WTC11 (cell line): Measurements from ENCODE around the gene ZNF841.

Experiments used
- ATF3 ChIP-seq: sonication (generic); formaldehyde crosslinking; conservative IDR thresholded peaks from 2 replicates; pipeline ENCODE4 v1.8.1; 2022; ENCODE audit warnings: mild to moderate bottlenecking, missing genetic modification reagents
- CTCF ChIP-seq: fragments of 200-600 bp; IDR thresholded peaks from 2 replicates; pipeline ENCODE4 v1.8.0; 2022; ENCODE audit warnings: antibody characterized with exemption
- NR2C2 ChIP-seq: sonication (generic); formaldehyde crosslinking; IDR thresholded peaks from 2 replicates; pipeline ENCODE4 v1.8.0; 2022; ENCODE audit warnings: mild to moderate bottlenecking, missing genetic modification reagents
- SP1 ChIP-seq: sonication (generic); formaldehyde crosslinking; conservative IDR thresholded peaks from 2 replicates; pipeline ENCODE4 v1.8.1; 2022; ENCODE audit warnings: missing genetic modification reagents

- TF ChIP-seq NR2C2 (CRISPR knock-in tag) (no peak), CTCF (no peak), ATF3 (CRISPR knock-in tag) (no peak), SP1 (CRISPR knock-in tag) (peak; percentile 80)
Observed at GRCh38 chr19:52095172-52096014, at the start of gene ZNF841.
